Stimulated activated CD8-positive, alpha-beta memory T cell treated with anti-CD3 and anti-CD28 coated beads, Interleukin-15, amount 100 ng/mL, for 4 hours (primary cell): ENCODE results near the gene DNASE1L2.
A peak's percentile ranks its signal among the peaks of the same experiment; 100 is the strongest.
"Not testable (repeated sequence)": the region's sequence is repeated elsewhere in the genome, so short reads cannot be mapped to it uniquely, and the experiment has no call there.

Experiments used
- DNase-seq, 2 donors: peaks; one replicate each; pipeline ENCODE4 v3.0.0-alpha.2; 2020; ENCODE audit warnings: low read depth in 2 of 2

DNASE1L2 gene

GRCh38 chr16:2240331-2240730 lies 4.1 kb downstream of the DNASE1L2 start:
- DNase-seq = not testable (repeated sequence)

DNA sequence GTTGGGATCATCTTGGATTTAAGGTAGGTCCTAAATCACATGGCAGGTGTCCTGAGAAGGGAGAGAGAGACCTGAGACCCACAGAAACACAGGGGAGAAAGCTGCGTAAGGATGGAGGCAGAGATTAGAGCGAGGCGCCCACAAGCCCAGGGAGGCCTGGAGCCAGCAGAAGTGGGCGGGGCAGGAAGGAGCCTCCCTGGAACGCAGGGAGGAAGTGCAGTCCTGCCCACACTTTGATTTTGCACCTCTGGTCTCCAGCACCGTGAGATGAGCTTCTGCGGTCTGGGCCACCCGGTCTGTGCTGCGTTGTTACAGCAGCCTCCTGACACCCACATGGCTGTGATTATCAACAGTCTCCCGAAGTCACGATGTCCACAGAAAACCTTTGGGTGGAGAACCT lies 6.4 kb downstream of the DNASE1L2 start:
- DNase-seq = no peak

DNA sequence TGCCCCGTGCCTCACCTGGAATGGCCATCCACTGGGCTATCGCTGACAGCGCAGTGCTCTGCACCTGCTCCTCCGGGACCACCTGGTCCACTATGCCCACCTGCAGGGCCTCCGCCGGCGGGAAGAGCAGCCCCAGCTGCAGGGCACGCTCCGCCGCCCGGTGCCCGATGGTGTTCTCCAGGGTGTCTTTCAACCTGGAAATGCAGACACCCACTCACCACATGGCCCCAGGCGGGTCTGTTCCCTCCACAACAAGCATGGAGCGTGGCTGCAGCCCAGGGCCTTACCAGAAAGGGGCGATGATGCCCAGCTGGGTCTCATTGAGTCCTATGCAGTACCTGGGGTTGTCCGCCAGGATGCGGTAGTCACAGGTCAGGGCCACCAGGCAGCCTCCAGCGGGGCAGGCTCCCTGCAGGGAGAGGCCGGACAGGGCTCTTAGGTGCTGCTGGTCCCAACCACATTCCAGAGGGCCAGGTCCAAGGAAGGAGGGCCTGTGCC lies 6.8 kb downstream of the DNASE1L2 start:
- no peak for DNase-seq

- DNase-seq = no peak
These were observed 7.5 kb downstream of the DNASE1L2 start for GRCh38 chr16:2243781-2244180.

DNA sequence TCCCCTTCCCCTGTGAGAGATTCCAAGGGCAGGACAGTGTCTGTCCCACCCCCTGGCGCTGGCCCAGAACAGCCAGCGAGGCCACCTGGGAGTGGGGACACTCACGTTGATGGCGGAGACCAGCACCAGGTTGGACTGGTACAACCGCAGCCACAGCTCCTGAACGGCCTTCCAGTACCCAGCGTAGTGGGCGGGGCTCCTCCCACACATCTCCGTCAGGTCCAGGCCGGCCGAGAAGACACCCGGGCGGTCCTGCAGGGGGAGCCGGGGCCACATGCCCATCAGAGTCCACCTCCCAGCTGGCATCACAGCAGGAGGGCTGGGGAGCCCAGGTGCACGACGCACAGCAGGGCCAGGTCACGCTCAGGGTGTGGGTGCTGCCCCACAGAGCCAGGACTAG lies 8.1 kb downstream of the DNASE1L2 start:
- DNase-seq = no peak

- DNase-seq = no peak
These were observed 8.9 kb downstream of the DNASE1L2 start for GRCh38 chr16:2244926-2245795.

GRCh38 chr16:2246301-2246885 lies 10.1 kb downstream of the DNASE1L2 start:
- DNase-seq = no peak

- no peak for DNase-seq
These were observed 14.5 kb downstream of the DNASE1L2 start for GRCh38 chr16:2250652-2251295.

DNA sequence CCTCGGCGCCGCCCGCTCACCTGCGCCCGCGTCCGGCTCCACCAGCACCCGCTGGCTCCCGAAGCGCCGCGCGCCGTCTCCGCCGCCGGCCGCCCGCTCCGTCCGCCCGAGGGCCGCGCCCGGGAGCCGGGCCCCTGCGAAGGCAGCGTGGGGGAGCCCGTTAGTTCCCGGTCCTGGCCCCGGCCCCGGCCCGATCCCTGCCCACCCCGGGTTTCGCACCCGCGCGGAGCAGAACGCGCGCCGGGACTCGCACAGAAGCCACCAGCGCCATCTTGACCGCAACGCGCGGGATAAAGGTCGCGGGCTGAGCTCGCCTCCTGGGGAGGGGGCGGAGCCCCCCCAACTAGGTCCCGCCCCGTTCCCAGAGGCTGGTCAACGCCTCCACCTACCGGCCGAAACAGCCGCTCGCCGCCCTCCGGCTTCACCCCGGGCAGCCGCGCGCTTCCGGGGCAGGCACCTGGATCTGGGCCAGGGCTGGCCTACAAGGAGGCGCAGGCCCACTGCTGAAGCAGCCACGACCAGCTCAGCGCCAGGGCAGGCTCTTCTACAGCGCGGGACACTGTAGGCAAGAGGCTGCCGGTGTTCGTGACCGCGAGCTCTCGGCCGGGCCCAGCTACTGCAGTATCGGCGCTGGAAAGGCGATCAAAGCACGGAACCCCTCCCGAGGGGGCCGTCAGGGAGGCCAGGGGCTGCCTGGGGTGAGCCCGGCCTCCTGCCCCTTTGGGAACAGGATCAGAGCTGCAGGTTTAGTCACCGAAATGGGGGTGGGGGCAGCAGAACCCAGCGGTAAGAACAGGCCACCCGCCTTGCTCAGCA lies 15.3 kb downstream of the DNASE1L2 start, which contains the start of gene ECI1:
TSS of gene ECI1 (minus strand) at position 292 of the 816 bp plus-strand sequence. CDS start at position 271, 21 bp downstream.
- peak; percentile 54 to 63 for DNase-seq

- no peak for DNase-seq
These were observed 16.5 kb downstream of the DNASE1L2 start for GRCh38 chr16:2252806-2253148.

GRCh38 chr16:2253293-2253692 lies 17.0 kb downstream of the DNASE1L2 start:
- no peak for DNase-seq

GRCh38 chr16:2256531-2257140 lies 20.4 kb downstream of the DNASE1L2 start:
- DNase-seq = no peak

DNA sequence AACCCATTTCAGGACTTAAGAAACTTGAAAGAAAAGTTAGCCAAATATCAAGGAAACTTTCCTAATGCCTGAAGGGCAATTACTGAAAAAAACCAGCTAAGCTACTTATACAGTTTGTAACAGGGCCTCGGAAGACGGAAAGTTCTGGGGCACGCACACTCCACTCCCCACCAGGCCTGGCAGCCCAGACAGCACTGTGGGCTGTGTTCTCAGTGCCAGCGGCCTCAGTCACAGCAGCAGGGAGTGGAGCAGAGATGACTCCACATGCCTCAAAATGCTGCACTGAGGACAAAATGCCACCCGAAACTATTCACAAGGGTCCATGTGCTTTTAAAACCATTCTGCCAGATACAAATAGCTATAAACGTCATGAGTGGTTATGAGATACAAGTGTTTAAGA lies 21.5 kb downstream of the DNASE1L2 start:
- no peak for DNase-seq

- DNase-seq = not testable (repeated sequence)
These were observed 22.3 kb downstream of the DNASE1L2 start for GRCh38 chr16:2258530-2258929.

DNA sequence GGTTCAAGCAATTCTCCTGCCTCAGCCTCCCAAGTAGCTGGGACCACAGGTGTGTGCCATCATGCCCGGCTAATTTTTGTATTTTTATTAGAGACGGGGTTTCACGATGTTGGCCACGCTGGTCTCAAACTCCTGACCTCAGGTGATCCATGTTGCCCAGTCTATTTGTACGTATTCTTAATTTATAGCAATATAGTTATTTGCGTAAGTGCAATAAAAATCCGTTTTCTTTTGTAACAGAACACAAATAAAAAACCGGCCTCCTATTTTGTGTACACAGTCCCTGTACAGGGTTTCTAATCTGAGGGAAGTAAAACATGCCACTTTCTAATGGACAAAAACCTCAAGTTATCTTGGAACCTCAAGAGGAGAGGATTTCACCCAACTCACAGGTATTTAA lies 24.0 kb downstream of the DNASE1L2 start:
- no peak for DNase-seq

GRCh38 chr16:2263026-2263425 lies 26.8 kb downstream of the DNASE1L2 start:
- DNase-seq = not testable (repeated sequence)

DNA sequence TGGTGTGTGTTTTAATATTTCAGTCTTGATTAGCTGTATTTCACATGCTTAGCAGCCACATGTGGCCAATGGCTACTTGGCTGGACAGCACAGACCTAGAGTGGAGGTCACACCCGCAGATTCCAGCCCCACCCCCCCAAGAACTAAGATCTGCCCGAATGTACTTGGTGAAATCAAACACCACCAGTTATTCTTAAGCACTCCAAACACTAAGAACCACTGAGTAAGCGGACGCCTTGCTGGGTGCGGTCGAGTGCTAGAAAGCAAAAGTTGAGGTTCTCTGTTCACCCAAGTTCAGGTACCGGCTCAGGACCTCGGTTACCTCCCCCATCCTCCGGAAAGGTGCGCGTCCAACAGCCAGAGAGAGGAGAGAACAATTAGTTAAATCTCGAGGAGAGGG lies 30.6 kb downstream of the DNASE1L2 start:
- DNase-seq = not testable (repeated sequence)

DNA sequence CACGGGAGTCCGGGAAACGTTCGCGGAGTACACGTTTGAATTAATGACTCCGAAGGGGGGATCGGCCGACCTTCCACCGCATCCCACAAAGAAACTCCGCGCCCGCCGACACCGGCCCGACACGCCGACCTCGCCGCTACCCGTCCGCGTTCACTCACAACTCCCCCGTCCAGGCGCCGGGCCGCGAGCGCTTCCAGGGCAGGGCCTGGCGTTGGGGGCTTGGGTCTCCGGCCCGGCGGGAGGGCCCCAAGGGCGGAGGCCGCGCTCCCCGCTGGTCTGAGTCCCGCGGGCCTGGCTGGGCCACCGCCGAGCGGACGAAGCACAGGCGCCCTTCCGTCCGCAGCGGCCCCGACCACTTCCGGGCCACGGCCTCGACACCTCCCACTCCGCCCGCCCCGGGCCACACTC lies 31.3 kb downstream of the DNASE1L2 start:
- not testable (repeated sequence) for DNase-seq

- DNase-seq = peak; percentile 90 to 95
These were observed 31.8 kb downstream of the DNASE1L2 start, which contains the start of gene RNPS1 for GRCh38 chr16:2267913-2268666. TSS of gene RNPS1 (minus strand) at chr16:2268126. CDS start at chr16:2264643, 3,483 bp downstream.

GRCh38 chr16:2270070-2270462 lies 33.8 kb downstream of the DNASE1L2 start:
- no peak for DNase-seq
